Kidney (tissue), 14 donors: ENCODE results near the gene INSRR. TPM values are rescaled to one million over a fixed set of nuclear protein-coding genes. Genes with fewer than 3 reads are reported as not detected.

Source experiments
- DNase-seq, 5 donors: peaks; one replicate each; pipeline ENCODE4 v3.0.0-alpha.2; 2013 to 2020
- FAIRE-seq: peaks from 2 replicates; lab custom pipeline; 2012; peaks lifted over from hg19 to GRCh38; lab: Jason Lieb, UNC
- H3K27ac ChIP-seq, 2 donors: one replicate each; pipeline ENCODE4 v1.7.0; 2013; ENCODE audit warnings: low read depth in 2 of 2, low read length in 2 of 2, inconsistent platforms in 1 of 2
- H3K27me3 ChIP-seq: one replicate; pipeline ENCODE4 v1.7.1; 2013; ENCODE audit warnings: low read length, inconsistent platforms; ENCODE audit not compliant: control insufficient read depth, insufficient read depth
- H3K36me3 ChIP-seq, 3 donors: one replicate each; pipeline versions ENCODE4 v1.7.0 to v1.7.1; 2013; ENCODE audit warnings: low read length in 3 of 3, control low read depth in 1 of 3, inconsistent platforms in 1 of 3; ENCODE audit not compliant: insufficient read depth in 3 of 3, control insufficient read depth in 2 of 3
- H3K4me1 ChIP-seq, 3 donors: one replicate each; pipeline versions ENCODE4 v1.7.0 to v1.7.1; 2013; ENCODE audit warnings: low read length in 3 of 3, inconsistent platforms in 1 of 3, low read depth in 1 of 3; ENCODE audit not compliant: control insufficient read depth in 2 of 3, insufficient read depth in 2 of 3
- H3K4me3 ChIP-seq, 3 donors: one replicate each; pipeline versions ENCODE4 v1.7.0 to v1.8.1; 2013; ENCODE audit warnings: low read length in 3 of 3, control low read depth in 1 of 3, inconsistent platforms in 1 of 3
- H3K9ac ChIP-seq, 3 donors: one replicate each; pipeline versions ENCODE4 v1.7.0 to v1.7.1; 2013; ENCODE audit warnings: low read length in 3 of 3, control low read depth in 1 of 3, inconsistent platforms in 1 of 3
- H3K9me3 ChIP-seq, 3 donors: one replicate each; pipeline versions ENCODE4 v1.7.0 to v1.7.1; 2013; ENCODE audit warnings: low read length in 3 of 3, control low read depth in 1 of 3, inconsistent platforms in 1 of 3; ENCODE audit not compliant: control insufficient read depth in 2 of 3, insufficient read depth in 1 of 3
- CTCF ChIP-seq: IDR thresholded peaks from 3 replicates; pipeline ENCODE4 v1.5.1; 2012; ENCODE audit warnings: mild to moderate bottlenecking, moderate library complexity, borderline replicate concordance; ENCODE audit not compliant: insufficient read depth; ENCODE audit errors: extremely low read depth
- intact Hi-C: fragments of 100-400 bp; cut with DNase I; formaldehyde crosslinking; loops from one replicate; pipeline ENCODE4 v1.11.1; 2022
- polyA plus RNA-seq: library from polyadenylated mRNA; stranded (reverse); fragments of 350-450 nt; fragmentation: Illumina TruSeq; extraction: RNeasy Lipid Tissue Mini Kit (QIAGEN cat#74804); gene quantifications from one replicate; pipeline ENCODE4 v1.2.3, GENCODE V29; 2014; ENCODE audit warnings: low read depth, low replicate concordance; ENCODE audit not compliant: insufficient read depth
- total RNA-seq: library from RNA; stranded (reverse); fragmentation: NEBNext Ultra II Directional; extraction: Animal tissue kit (Norgen Biotek cat#: 25700); gene quantifications from one replicate; pipeline ENCODE4 v1.2.1, GENCODE V29; 2021
- donor health status: control.
- donor health status: control.
- donor health status: control.
- donor health status: control.
- donor health status: control.
- donor health status: DM: yes; HTN: yes; CAD: no.
- donor health status: Normal renal cell carcinoma (clear cell type).

INSRR gene
- total and polyA plus RNA-seq, 2 donors from 2014 or later, result 0.35 to 2.4 TPM

GRCh38 chr1:156889802-156890580 lies 31.1 kb upstream of the INSRR start:
- H3K27ac ChIP-seq, result no peak overlapping the region
- TF ChIP-seq CTCF, result peak; percentile 81
- H3K4me1 ChIP-seq, result peaks cover 0 to 3% (median 0%) of the 10 kb centered on the region in 3 donors
- no peaks in the 10 kb centered on the region for H3K27me3 ChIP-seq
- H3K9me3 ChIP-seq, result no peaks in the 10 kb centered on the region
- intact Hi-C loops, result no loop called here
- H3K4me3 ChIP-seq, result no peak overlapping the region
- DNase-seq, result peak in 3 of 5 donors; percentile 82 to 94 (median 90)
- no peak for FAIRE-seq
- H3K36me3 ChIP-seq, result no peaks in the 10 kb centered on the region
- H3K9ac ChIP-seq, result no peak overlapping the region

GRCh38 chr1:156887734-156888133 lies 28.8 kb upstream of the INSRR start:
- DNase-seq, result no peak
- H3K9me3 ChIP-seq, result no peaks in the 10 kb centered on the region
- peaks cover 0 to 3% (median 0%) of the 10 kb centered on the region in 3 donors for H3K4me1 ChIP-seq
- no peak overlapping the region for H3K9ac ChIP-seq
- no peak for TF ChIP-seq CTCF
- no peaks in the 10 kb centered on the region for H3K36me3 ChIP-seq
- no peak overlapping the region for H3K4me3 ChIP-seq
- intact Hi-C loops, result no loop called here
- no peak overlapping the region for H3K27ac ChIP-seq
- no peak for FAIRE-seq
- no peaks in the 10 kb centered on the region for H3K27me3 ChIP-seq

GRCh38 chr1:156887317-156887716 lies 28.4 kb upstream of the INSRR start:
- Histone ChIP-seq H3K9ac (no peak overlapping the region), H3K4me1 (peaks cover 0 to 3% (median 0%) of the 10 kb centered on the region in 3 donors), H3K27me3 (no peaks in the 10 kb centered on the region), H3K4me3 (no peak overlapping the region), H3K9me3 (no peaks in the 10 kb centered on the region), H3K36me3 (no peaks in the 10 kb centered on the region), H3K27ac (no peak overlapping the region)
- FAIRE-seq (no peak), DNase-seq (peak in 2 of 5 donors; percentile 62 to 79)
- intact Hi-C loops, result no loop called here
- TF ChIP-seq CTCF, result no peak
